Stimulated activated CD8-positive, alpha-beta memory T cell treated with anti-CD3 and anti-CD28 coated beads, Interleukin-15, amount 100 ng/mL, for 48 hours (primary cell): ENCODE data around the gene VPS35.
A peak's percentile ranks its signal among the peaks of the same experiment; 100 is the strongest.
"Not testable (repeated sequence)": the region's sequence is repeated elsewhere in the genome, so short reads cannot be mapped to it uniquely, and the experiment has no call there.

Experiments used
- DNase-seq, 2 donors: peaks; one replicate each; pipeline ENCODE4 v3.0.0-alpha.2; 2020; ENCODE audit warnings: low read depth in 2 of 2

Gene VPS35

GRCh38 chr16:46712911-46713310 lies 23.9 kb upstream of the VPS35 start:
- no peak for DNase-seq

- no peak for DNase-seq
Measured at GRCh38 chr16:46711106-46712058, 22.4 kb upstream of the VPS35 start.

GRCh38 chr16:46709469-46710005 lies 20.6 kb upstream of the VPS35 start:
- no peak for DNase-seq

- DNase-seq, result no peak
Measured at GRCh38 chr16:46706642-46707041, 17.7 kb upstream of the VPS35 start.

GRCh38 chr16:46702030-46702429 lies 13.1 kb upstream of the VPS35 start:
- DNase-seq, result no peak

GRCh38 chr16:46701615-46702014 lies 12.6 kb upstream of the VPS35 start:
- no peak for DNase-seq

GRCh38 chr16:46700048-46700447 lies 11.1 kb upstream of the VPS35 start:
- no peak for DNase-seq

- DNase-seq, result no peak
Measured at GRCh38 chr16:46696957-46697356, 8.0 kb upstream of the VPS35 start.

- DNase-seq, result no peak
Measured at GRCh38 chr16:46695937-46696336, 7.0 kb upstream of the VPS35 start.

GRCh38 chr16:46693598-46693997 lies 4.6 kb upstream of the VPS35 start:
- no peak for DNase-seq

- no peak for DNase-seq
Measured at GRCh38 chr16:46691726-46692125, 2.7 kb upstream of the VPS35 start.

- DNase-seq, result no peak
Measured at GRCh38 chr16:46690281-46691178, 1.6 kb upstream of the VPS35 start.

- DNase-seq, result peak; percentile 95 to 97
Measured at GRCh38 chr16:46689365-46690280, 645 bp upstream of the VPS35 start, which contains the start of gene ORC6. ORC6 (plus strand) TSS chr16:46689659; CDS start chr16:46689706, 47 bp downstream.

GRCh38 chr16:46688101-46688653 lies 801 bp downstream of the VPS35 start:
- DNase-seq, result no peak

- no peak for DNase-seq
Measured at GRCh38 chr16:46687486-46687885, 1.5 kb downstream of the VPS35 start.

- DNase-seq, result no peak
Measured at GRCh38 chr16:46686815-46687473, 2.0 kb downstream of the VPS35 start.

- DNase-seq, result not testable (repeated sequence)
Measured at GRCh38 chr16:46681867-46682266, 7.1 kb downstream of the VPS35 start.

GRCh38 chr16:46677943-46678342 lies 11.0 kb downstream of the VPS35 start:
- not testable (repeated sequence) for DNase-seq

GRCh38 chr16:46673320-46674013 lies 15.5 kb downstream of the VPS35 start:
- no peak for DNase-seq

- no peak for DNase-seq
Measured at GRCh38 chr16:46662123-46662522, 26.9 kb downstream of the VPS35 start.
